MM.1S (cell line): Measurements from ENCODE around the gene APBB2.

Experiments used
- EZH2phosphoT487 ChIP-seq: fragments of 300-600 bp; sonication (generic); IDR thresholded peaks from 2 replicates; pipeline ENCODE4 v1.6.1; 2018; ENCODE audit warnings: antibody characterized with exemption, low read length
- TF ChIP-seq, protein P1 (sequence below): fragments of 300-600 bp; sonication (generic); IDR thresholded peaks from 2 replicates; pipeline ENCODE4 v1.5.1; 2016; ENCODE audit warnings: antibody characterized with exemption, low read length, mixed read lengths

DNA sequence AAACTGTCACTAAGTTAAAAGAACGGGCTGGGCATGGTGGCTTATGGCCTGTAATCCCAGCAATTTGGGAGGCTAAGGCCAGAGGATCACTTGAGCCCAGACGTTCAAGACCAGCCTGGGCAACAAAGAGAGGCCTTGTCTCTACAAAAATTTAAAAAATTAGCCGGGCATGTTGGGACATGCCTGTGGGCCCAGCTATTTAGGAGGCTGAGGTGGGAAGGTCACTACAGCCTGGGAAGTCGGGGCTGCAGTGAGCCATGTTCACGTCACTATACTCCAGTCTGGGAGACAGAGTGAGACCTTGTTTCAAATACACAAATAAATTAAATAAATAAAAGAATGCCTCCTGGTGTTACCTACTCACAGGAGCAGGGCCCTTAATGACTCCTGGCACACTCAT, 69.5 kb downstream of the APBB2 start:
- no peak for TF ChIP-seq EZH2phosphoT487
- TF ChIP-seq, protein P1, sequence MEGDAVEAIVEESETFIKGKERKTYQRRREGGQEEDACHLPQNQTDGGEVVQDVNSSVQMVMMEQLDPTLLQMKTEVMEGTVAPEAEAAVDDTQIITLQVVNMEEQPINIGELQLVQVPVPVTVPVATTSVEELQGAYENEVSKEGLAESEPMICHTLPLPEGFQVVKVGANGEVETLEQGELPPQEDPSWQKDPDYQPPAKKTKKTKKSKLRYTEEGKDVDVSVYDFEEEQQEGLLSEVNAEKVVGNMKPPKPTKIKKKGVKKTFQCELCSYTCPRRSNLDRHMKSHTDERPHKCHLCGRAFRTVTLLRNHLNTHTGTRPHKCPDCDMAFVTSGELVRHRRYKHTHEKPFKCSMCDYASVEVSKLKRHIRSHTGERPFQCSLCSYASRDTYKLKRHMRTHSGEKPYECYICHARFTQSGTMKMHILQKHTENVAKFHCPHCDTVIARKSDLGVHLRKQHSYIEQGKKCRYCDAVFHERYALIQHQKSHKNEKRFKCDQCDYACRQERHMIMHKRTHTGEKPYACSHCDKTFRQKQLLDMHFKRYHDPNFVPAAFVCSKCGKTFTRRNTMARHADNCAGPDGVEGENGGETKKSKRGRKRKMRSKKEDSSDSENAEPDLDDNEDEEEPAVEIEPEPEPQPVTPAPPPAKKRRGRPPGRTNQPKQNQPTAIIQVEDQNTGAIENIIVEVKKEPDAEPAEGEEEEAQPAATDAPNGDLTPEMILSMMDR: no peak
